ENCODE measurements around the gene MYCBPAP. TPM values are rescaled to one million over a fixed set of nuclear protein-coding genes. Genes with fewer than 3 reads are reported as not detected.
"Not testable (repeated sequence)": the region's sequence is repeated elsewhere in the genome, so short reads cannot be mapped to it uniquely, and the experiment has no call there.

The MYCBPAP gene
- polyA plus RNA-seq, 3 donors: 1.4 to 3.3 (median 2.2) TPM

DNA sequence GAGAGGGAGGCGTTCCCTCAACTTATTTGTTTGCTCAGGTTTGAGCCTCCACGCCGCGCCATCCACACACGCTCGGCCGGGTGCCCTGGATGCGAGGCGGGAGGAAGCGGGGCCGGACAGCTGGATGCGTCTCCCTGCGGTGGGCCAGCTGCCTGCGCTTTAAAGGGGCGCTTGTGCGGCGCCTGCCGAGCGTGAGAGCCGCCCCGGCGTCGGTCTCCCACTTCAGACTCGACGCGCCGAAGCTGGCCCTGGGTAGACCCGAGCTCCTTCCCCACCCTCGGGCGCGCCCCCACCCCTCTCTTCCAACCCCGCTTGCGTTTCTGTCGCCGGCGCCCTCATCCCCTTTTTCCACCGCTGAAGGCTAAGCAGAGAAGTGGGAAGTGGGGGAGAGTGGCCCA, 39.0 kb upstream of the MYCBPAP start:
- DNase-seq (ENCODE audit: extremely low read depth in 1 of 11, low read depth in 9 of 11, low spot score in 4 of 11): no peak

DNA sequence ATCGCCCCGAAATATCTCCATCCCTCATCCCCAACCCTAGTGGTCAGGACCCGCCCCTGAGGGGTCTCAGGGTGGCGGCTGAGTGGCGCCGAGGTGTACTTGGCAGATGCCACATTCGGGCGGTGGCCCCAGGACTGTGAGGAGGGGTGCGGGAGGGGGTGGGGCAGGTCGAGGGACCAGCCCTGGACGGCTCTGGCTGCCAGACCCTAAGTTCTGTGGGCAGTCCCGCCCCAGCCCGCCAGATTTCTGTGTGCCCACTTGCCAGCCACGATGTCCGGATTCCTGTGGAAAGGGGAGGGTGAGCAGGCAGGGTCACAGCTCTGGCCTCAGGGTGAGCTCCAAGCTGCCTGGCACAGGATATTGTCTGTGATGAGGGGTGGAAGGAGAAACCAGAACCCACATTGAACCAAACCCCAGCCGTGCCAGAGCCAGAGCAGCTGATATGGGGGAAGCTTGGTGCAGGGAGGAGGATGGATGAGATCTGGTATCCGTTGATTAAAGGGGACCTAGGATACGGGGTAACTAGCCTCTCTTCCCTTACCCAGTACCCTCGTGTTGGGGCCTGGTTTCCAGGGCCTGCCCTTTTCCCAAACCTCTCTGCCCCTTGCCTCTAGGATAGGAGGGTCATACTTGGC, 38.5 kb upstream of the MYCBPAP start:
- no peak for DNase-seq (ENCODE audit: extremely low read depth in 1 of 11, low read depth in 9 of 11, low spot score in 4 of 11)

- DNase-seq (ENCODE audit: extremely low read depth in 1 of 11, low read depth in 9 of 11, low spot score in 4 of 11): no peak
Measured at GRCh38 chr17:50470426-50470825, 37.8 kb upstream of the MYCBPAP start.

DNA sequence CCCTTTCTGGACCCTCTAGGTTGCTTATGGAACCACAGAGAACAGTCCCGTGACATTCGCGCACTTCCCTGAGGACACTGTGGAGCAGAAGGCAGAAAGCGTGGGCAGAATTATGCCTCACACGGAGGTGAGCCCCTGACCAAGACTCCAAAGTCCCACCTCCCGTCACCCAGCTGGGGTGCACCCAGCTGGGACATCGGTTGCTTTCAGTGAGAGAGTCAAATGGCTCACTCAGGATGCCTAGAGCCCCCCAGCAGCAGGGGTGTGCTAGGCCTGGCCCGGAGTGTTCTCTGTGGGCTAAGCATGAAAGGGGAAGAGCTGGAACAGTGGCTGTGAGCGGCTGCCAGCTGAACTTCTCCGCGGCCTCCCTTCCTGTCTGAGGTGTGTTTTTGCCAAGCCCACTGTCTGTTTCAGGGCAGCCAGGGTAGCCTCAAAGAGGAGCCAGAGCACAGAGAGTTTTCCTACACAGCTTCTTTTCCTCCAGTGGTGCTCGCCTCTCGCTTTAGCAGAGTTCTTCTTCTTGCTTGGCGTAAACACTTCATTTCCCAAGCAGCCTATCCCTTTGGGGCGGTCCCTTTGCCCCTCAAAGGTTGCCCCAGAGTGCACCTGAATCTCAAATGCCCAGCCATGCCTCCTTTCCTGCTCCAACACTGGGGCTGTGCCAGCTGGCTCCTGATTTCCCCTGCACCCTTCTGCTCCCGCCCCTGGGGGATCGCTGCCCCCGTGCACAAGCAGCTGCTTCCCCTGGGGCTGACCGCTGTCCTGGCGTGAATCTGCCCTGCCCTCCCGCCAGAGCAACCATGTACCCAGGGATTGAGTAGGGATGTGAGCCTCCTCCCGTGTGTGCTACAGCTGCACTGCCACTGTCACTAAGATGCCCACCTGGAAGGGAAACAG, 37.0 kb upstream of the MYCBPAP start:
- no peak for DNase-seq (ENCODE audit: extremely low read depth in 1 of 11, low read depth in 9 of 11, low spot score in 4 of 11)

DNA sequence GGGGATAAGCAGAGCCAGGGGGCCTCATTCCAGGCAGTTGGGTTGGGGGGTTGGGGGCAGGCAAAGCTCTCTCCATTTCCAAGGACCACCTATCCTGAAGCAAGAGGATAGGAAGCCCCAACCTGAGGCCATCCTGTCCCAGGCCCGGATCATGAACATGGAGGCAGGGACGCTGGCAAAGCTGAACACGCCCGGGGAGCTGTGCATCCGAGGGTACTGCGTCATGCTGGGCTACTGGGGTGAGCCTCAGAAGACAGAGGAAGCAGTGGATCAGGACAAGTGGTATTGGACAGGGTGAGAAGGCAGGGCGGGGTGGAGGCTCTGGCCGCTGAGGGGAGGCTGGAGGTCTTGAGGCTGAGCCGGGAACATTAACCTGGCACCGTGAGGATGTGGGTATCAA, 36.0 kb upstream of the MYCBPAP start:
- no peak for DNase-seq (ENCODE audit: extremely low read depth in 1 of 11, low read depth in 9 of 11, low spot score in 4 of 11)

DNA sequence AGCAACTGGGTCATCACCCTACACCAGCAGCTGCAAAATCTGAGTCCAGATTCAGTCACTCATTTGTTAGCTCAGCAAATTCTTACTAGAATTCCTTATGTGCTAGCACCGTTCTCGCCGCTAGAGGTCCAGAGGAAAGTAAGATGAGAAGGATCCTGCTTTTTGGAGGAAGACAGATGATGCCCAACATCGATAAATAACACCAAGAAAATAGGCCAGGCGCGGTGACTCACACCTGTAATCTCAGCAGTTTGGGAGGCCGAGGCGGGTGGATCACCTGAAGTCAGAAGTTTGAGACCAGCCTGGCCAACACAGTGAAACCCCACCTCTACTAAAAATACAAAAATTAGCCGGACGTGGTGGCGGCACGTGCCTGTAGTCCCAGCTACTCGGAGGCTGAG, 35.5 kb upstream of the MYCBPAP start:
- DNase-seq (ENCODE audit: extremely low read depth in 1 of 11, low read depth in 9 of 11, low spot score in 4 of 11): not testable (repeated sequence)

- no peak for DNase-seq (ENCODE audit: extremely low read depth in 1 of 11, low read depth in 9 of 11, low spot score in 4 of 11)
Measured at GRCh38 chr17:50473901-50474300, 34.3 kb upstream of the MYCBPAP start.

- DNase-seq (ENCODE audit: extremely low read depth in 1 of 11, low read depth in 9 of 11, low spot score in 4 of 11): no peak
Measured at GRCh38 chr17:50474523-50474922, 33.7 kb upstream of the MYCBPAP start.

DNA sequence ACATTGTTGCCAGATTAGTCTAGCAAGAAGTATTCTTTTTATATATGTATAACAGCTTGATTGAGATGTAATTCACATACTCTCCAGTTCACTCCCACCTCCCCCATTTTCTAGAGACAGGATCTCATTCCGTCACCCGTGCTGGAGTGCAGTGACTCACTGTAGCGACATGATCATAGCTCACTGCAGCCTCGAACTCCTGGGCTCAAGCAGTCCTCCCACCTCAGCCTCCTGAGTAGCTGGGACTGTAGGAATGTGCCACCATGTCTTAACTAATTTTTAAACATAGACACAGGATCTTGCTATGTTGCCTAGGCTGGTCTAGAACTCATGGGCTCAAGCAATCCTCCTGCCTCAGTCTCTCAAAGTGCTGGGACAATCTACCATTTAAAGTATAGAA, 32.9 kb upstream of the MYCBPAP start:
- no peak for DNase-seq (ENCODE audit: extremely low read depth in 1 of 11, low read depth in 9 of 11, low spot score in 4 of 11)

- not testable (repeated sequence) for DNase-seq (ENCODE audit: extremely low read depth in 1 of 11, low read depth in 9 of 11, low spot score in 4 of 11)
Measured at GRCh38 chr17:50475775-50476544, 32.3 kb upstream of the MYCBPAP start.

DNA sequence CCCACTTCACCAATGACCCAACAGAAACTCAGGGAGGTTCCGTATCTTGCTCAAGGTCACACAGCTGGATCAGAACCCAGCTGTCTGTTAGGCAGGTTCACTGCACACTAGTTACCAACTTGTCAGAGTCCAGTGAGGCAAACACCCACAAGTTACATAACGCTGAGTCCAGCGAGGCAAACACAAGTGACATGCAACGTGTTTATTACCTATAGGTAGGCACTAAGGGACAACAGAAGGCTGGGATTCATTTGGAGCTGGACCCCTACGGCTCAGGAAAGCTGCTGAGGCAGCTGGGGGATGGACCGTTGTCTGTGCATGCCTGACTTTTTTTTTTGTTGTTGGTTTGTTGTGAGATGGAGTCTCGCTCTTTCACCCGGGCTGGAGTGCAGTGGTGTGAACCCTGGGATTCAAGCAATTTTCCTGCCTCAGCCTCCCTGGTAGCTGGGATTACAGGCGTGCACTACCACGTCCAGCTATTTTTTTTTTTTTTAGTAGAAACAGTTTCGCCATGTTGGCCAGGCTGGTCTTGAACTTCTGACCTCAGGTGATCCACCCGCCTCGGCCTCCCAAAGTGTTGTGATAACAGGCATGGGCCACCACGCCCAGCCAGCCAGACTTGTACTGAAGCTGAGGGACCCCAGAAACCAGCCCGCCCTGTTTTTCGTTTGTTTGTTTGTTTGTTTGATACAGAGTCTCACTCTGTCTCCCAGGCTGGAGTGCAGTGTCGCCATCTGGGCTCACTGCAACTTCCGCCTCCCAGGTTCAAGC, 31.5 kb upstream of the MYCBPAP start:
- no peak for DNase-seq (ENCODE audit: extremely low read depth in 1 of 11, low read depth in 9 of 11, low spot score in 4 of 11)

- no peak for DNase-seq (ENCODE audit: extremely low read depth in 1 of 11, low read depth in 9 of 11, low spot score in 4 of 11)
Measured at GRCh38 chr17:50477976-50478375, 30.3 kb upstream of the MYCBPAP start.

GRCh38 chr17:50478391-50479381, 29.6 kb upstream of the MYCBPAP start, which contains the start of gene RSAD1:
RSAD1 (plus strand) TSS chr17:50478860; CDS start chr17:50478885, 25 bp downstream.
- peak; percentile 69 to 87 (median 84) for DNase-seq (ENCODE audit: extremely low read depth in 1 of 11, low read depth in 9 of 11, low spot score in 4 of 11)

GRCh38 chr17:50479522-50480141, 28.6 kb upstream of the MYCBPAP start:
- peak in 7 of 11 donors; percentile 56 to 80 (median 73) for DNase-seq (ENCODE audit: extremely low read depth in 1 of 11, low read depth in 9 of 11, low spot score in 4 of 11)

DNA sequence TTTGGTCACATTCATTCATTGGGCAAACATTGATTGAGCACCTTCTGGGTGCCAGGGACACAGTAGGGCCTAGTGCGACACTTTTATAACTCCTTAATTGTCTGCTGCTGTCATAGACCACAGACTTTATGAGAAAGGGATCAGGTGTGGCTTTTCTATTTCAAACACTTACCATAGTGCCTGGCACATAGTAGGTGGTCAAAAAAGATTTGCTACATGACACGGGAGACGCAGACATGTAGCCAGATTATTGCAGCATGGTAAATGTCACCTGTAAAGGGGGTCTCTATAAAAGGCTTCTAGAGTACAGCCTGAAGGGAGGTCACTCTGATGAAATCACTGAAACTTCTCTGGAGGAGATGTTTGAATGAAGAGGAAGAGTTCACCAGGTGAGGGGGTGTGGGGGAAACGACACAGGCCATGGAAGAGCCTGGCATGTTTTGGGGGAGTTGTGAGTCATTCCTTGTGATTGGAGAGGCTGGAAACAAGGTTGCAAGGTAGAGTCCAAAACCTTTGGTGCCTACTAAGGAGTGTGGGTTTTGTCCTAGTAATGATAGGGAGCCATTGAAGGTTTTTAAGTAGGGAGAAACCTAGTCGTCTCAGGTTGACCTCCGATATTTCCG, 28.0 kb upstream of the MYCBPAP start:
- no peak for DNase-seq (ENCODE audit: extremely low read depth in 1 of 11, low read depth in 9 of 11, low spot score in 4 of 11)

GRCh38 chr17:50480854-50481490, 27.3 kb upstream of the MYCBPAP start:
- no peak for DNase-seq (ENCODE audit: extremely low read depth in 1 of 11, low read depth in 9 of 11, low spot score in 4 of 11)

All from renal cortex interstitium (tissue), 11 donors.